ENCODE data around the gene NCAPD2. TPM values are rescaled to one million over a fixed set of nuclear protein-coding genes. Genes with fewer than 3 reads are reported as not detected.
A peak's percentile ranks its signal among the peaks of the same experiment; 100 is the strongest.
"Not testable (repeated sequence)": the region's sequence is repeated elsewhere in the genome, so short reads cannot be mapped to it uniquely, and the experiment has no call there.

NCAPD2 gene
- total RNA-seq, 2 donors from 2014 or later = 35.9 to 94.1 TPM

GRCh38 chr12:6535960-6536847 lies 42.3 kb downstream of the NCAPD2 start:
- Histone ChIP-seq H3K9ac (ENCODE audit: low read depth in 2 of 2, low read length in 2 of 2) (peak overlapping the region; percentile 95 to 99), H3K27me3 (no peaks in the 10 kb centered on the region), H3K4me1 (peaks cover 35% of the 10 kb centered on the region), H3K36me3 (peaks cover 15% of the 10 kb centered on the region), H3K4me3 (peak overlapping the region; percentile 99), H3K9me3 (no peaks in the 10 kb centered on the region), H3K27ac (peak overlapping the region; percentile 99)
- TF ChIP-seq CTCF (IDR thresholded peaks at IDR 0.05) = no peak
- DNase-seq = no peak
- intact Hi-C loops (cut with DNase I) = loop anchor here (5.0 kb wide), 1 partner anchor 114 kb away; no protein-coding TSS in a partner anchor

GRCh38 chr12:6536894-6537579 lies 43.1 kb downstream of the NCAPD2 start:
- DNase-seq = no peak
- no peaks in the 10 kb centered on the region for H3K27me3 ChIP-seq
- peaks cover 15% of the 10 kb centered on the region for H3K36me3 ChIP-seq
- peak overlapping the region in 1 of 2 donors; percentile 38 for H3K9ac ChIP-seq (ENCODE audit: low read depth in 2 of 2, low read length in 2 of 2)
- intact Hi-C loops (cut with DNase I) = loop anchor here (5.0 kb wide), 1 partner anchor 115 kb away; no protein-coding TSS in a partner anchor
- no peak for TF ChIP-seq CTCF (IDR thresholded peaks at IDR 0.05)
- H3K27ac ChIP-seq = peak overlapping the region; percentile 65
- H3K9me3 ChIP-seq = no peaks in the 10 kb centered on the region
- no peak overlapping the region for H3K4me3 ChIP-seq
- H3K4me1 ChIP-seq = peaks cover 43% of the 10 kb centered on the region

- TF ChIP-seq CTCF (IDR thresholded peaks at IDR 0.05) = peak; percentile 91
- H3K4me3 ChIP-seq, H3K9me3 ChIP-seq, H3K27me3 ChIP-seq: not testable (repeated sequence)
- peaks cover 15% of the 10 kb centered on the region for H3K36me3 ChIP-seq
- H3K9ac ChIP-seq (ENCODE audit: low read depth in 2 of 2, low read length in 2 of 2) = peak overlapping the region in 1 of 2 donors; percentile 38
- H3K27ac ChIP-seq = peak overlapping the region; percentile 65
- H3K4me1 ChIP-seq = peaks cover 38% of the 10 kb centered on the region
- DNase-seq = peak; percentile 79
- intact Hi-C loops (cut with DNase I) = loop anchor here (5.0 kb wide), 1 partner anchor 115 kb away; no protein-coding TSS in a partner anchor
These were observed 43.9 kb downstream of the NCAPD2 start for GRCh38 chr12:6537580-6538419.

- DNase-seq = no peak
- no peaks in the 10 kb centered on the region for H3K27me3 ChIP-seq
- H3K9me3 ChIP-seq = no peaks in the 10 kb centered on the region
- peaks cover 15% of the 10 kb centered on the region for H3K36me3 ChIP-seq
- peak overlapping the region; percentile 65 for H3K27ac ChIP-seq
- intact Hi-C loops (cut with DNase I) = loop anchor here (5.0 kb wide), 1 partner anchor 116 kb away; no protein-coding TSS in a partner anchor
- H3K4me1 ChIP-seq = peaks cover 40% of the 10 kb centered on the region
- H3K9ac ChIP-seq (ENCODE audit: low read depth in 2 of 2, low read length in 2 of 2) = peak overlapping the region; percentile 6 to 13
- no peak for TF ChIP-seq CTCF (IDR thresholded peaks at IDR 0.05)
- H3K4me3 ChIP-seq = no peak overlapping the region
These were observed 44.8 kb downstream of the NCAPD2 start for GRCh38 chr12:6538420-6539313.
